Astrocyte (in vitro differentiated cells and primary cell): ENCODE results near the gene ZDHHC1.

ENCODE experiments used
- EZH2 ChIP-seq: IDR thresholded peaks from 2 replicates; pipeline ENCODE4 v1.6.1; 2012; ENCODE audit warnings: mild to moderate bottlenecking, low read length, inconsistent platforms; ENCODE audit not compliant: insufficient read depth
- TF ChIP-seq, protein P1 (sequence below): IDR thresholded peaks from 2 replicates; pipeline ENCODE4 v1.5.1; 2011; ENCODE audit warnings: low read depth, mild to moderate bottlenecking, inconsistent platforms, low read length, moderate library complexity; ENCODE audit not compliant: insufficient read depth

DNA sequence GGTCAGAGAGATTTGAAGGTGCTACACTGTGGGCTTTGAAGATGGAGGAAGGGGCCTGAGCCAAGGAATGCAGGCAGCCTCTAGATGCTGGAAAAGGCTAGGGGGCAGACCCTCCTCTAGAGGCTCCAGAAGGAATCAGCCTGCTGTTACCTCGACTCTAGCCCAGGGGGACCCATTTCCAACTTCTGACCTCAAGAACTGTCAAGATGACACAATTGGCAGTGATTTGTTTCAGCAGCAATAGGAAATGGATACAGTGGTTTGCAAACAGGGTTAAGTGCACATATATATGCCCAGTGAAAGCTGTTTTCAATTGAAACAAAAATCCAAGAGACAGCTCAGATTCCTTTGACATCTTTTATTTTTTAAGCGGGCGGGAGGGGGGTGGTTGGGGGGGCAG is 3.7 kb upstream of the ZDHHC1 start:
- TF ChIP-seq, protein P1, sequence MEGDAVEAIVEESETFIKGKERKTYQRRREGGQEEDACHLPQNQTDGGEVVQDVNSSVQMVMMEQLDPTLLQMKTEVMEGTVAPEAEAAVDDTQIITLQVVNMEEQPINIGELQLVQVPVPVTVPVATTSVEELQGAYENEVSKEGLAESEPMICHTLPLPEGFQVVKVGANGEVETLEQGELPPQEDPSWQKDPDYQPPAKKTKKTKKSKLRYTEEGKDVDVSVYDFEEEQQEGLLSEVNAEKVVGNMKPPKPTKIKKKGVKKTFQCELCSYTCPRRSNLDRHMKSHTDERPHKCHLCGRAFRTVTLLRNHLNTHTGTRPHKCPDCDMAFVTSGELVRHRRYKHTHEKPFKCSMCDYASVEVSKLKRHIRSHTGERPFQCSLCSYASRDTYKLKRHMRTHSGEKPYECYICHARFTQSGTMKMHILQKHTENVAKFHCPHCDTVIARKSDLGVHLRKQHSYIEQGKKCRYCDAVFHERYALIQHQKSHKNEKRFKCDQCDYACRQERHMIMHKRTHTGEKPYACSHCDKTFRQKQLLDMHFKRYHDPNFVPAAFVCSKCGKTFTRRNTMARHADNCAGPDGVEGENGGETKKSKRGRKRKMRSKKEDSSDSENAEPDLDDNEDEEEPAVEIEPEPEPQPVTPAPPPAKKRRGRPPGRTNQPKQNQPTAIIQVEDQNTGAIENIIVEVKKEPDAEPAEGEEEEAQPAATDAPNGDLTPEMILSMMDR = no peak
- no peak for TF ChIP-seq EZH2
